K562 (cell line): Measurements from ENCODE around the gene VAPB. TPM values are rescaled to one million over a fixed set of nuclear protein-coding genes. Genes with fewer than 3 reads are reported as not detected.

ENCODE experiments used
- GABPB2 ChIP-seq: fragments of 250-450 bp; sonication (Bioruptor Pico); conservative IDR thresholded peaks from 2 replicates; pipeline ENCODE4 v1.5.1; 2021; ENCODE audit warnings: mild to moderate bottlenecking
- NONO ChIP-seq, 2 experiments: fragments of 200-400 bp in 1 of 2; fragments of 450-650 bp in 1 of 2; formaldehyde crosslinking in 1 of 2; IDR thresholded peaks; 2 replicates each; pipeline ENCODE4 v1.6.1; 2017; ENCODE audit warnings: low read depth in 2 of 2, mild to moderate bottlenecking in 2 of 2, moderate library complexity in 2 of 2, low read length in 1 of 2
- ZBTB1 ChIP-seq: sonication (generic); formaldehyde crosslinking; IDR thresholded peaks from 2 replicates; pipeline ENCODE4 v1.8.1; 2023; ENCODE audit warnings: missing genetic modification reagents, low read depth, mild to moderate bottlenecking, borderline replicate concordance
- ZNF444 ChIP-seq: fragments of 250-450 bp; sonication (Bioruptor Pico); IDR thresholded peaks from 2 replicates; pipeline ENCODE4 v1.4.0; 2020; ENCODE audit warnings: mild to moderate bottlenecking, moderate library complexity
- polyA plus RNA-seq, 8 experiments: library from polyadenylated mRNA; depleted of rRNA in 4 of 8; stranded (reverse) in 5 of 8; unstranded in 3 of 8; fragments of >200 nt; fragmentation: Nextera tagmentation in 2 of 8; fragmentation: Illumina TruSeq in 1 of 8; extraction: Ambion mirVana in 2 of 8; extraction: Trizol in 1 of 8; gene quantifications; 2 replicates each; pipeline versions ENCODE4 v1.2.1 to v1.2.3, GENCODE V29; 2011 to 2014; ENCODE audit warnings: inconsistent platforms in 1 of 8, missing spikeins in 1 of 8
- total RNA-seq, 7 experiments: library from RNA; depleted of rRNA in 6 of 7; stranded (reverse); fragments of >200 nt in 6 of 7; fragmentation: Illumina TruSeq in 2 of 7; extraction: Trizol in 2 of 7; gene quantifications; 2 replicates each; pipeline versions ENCODE4 v1.2.1 to v1.2.3, GENCODE V29; 2011 to 2021; ENCODE audit warnings: low replicate concordance in 1 of 7
- TF ChIP-seq, protein P1 (sequence below): fragments of 450-650 bp; IDR thresholded peaks from 2 replicates; pipeline ENCODE4 v1.6.1; 2016; ENCODE audit warnings: mild to moderate bottlenecking, moderate library complexity

VAPB gene
- total and polyA plus RNA-seq, 9 of the 15 experiments (the other 6 are each of a cell fraction or from before 2014, with no cell fraction given): 3.4 to 51.0 (median 27.9) TPM

GRCh38 chr20:58471193-58472164 is 82.5 kb downstream of the VAPB start (continued):
- TF ChIP-seq NONO (IDR thresholded peaks at IDR 0.05; ENCODE audit: low read depth in 2 of 2, low read length in 1 of 2) (no peak), ZNF444 (CRISPR knock-in tag) (no peak), GABPB2 (no peak), ZBTB1 (CRISPR knock-in tag) (no peak)
- TF ChIP-seq, protein P1, sequence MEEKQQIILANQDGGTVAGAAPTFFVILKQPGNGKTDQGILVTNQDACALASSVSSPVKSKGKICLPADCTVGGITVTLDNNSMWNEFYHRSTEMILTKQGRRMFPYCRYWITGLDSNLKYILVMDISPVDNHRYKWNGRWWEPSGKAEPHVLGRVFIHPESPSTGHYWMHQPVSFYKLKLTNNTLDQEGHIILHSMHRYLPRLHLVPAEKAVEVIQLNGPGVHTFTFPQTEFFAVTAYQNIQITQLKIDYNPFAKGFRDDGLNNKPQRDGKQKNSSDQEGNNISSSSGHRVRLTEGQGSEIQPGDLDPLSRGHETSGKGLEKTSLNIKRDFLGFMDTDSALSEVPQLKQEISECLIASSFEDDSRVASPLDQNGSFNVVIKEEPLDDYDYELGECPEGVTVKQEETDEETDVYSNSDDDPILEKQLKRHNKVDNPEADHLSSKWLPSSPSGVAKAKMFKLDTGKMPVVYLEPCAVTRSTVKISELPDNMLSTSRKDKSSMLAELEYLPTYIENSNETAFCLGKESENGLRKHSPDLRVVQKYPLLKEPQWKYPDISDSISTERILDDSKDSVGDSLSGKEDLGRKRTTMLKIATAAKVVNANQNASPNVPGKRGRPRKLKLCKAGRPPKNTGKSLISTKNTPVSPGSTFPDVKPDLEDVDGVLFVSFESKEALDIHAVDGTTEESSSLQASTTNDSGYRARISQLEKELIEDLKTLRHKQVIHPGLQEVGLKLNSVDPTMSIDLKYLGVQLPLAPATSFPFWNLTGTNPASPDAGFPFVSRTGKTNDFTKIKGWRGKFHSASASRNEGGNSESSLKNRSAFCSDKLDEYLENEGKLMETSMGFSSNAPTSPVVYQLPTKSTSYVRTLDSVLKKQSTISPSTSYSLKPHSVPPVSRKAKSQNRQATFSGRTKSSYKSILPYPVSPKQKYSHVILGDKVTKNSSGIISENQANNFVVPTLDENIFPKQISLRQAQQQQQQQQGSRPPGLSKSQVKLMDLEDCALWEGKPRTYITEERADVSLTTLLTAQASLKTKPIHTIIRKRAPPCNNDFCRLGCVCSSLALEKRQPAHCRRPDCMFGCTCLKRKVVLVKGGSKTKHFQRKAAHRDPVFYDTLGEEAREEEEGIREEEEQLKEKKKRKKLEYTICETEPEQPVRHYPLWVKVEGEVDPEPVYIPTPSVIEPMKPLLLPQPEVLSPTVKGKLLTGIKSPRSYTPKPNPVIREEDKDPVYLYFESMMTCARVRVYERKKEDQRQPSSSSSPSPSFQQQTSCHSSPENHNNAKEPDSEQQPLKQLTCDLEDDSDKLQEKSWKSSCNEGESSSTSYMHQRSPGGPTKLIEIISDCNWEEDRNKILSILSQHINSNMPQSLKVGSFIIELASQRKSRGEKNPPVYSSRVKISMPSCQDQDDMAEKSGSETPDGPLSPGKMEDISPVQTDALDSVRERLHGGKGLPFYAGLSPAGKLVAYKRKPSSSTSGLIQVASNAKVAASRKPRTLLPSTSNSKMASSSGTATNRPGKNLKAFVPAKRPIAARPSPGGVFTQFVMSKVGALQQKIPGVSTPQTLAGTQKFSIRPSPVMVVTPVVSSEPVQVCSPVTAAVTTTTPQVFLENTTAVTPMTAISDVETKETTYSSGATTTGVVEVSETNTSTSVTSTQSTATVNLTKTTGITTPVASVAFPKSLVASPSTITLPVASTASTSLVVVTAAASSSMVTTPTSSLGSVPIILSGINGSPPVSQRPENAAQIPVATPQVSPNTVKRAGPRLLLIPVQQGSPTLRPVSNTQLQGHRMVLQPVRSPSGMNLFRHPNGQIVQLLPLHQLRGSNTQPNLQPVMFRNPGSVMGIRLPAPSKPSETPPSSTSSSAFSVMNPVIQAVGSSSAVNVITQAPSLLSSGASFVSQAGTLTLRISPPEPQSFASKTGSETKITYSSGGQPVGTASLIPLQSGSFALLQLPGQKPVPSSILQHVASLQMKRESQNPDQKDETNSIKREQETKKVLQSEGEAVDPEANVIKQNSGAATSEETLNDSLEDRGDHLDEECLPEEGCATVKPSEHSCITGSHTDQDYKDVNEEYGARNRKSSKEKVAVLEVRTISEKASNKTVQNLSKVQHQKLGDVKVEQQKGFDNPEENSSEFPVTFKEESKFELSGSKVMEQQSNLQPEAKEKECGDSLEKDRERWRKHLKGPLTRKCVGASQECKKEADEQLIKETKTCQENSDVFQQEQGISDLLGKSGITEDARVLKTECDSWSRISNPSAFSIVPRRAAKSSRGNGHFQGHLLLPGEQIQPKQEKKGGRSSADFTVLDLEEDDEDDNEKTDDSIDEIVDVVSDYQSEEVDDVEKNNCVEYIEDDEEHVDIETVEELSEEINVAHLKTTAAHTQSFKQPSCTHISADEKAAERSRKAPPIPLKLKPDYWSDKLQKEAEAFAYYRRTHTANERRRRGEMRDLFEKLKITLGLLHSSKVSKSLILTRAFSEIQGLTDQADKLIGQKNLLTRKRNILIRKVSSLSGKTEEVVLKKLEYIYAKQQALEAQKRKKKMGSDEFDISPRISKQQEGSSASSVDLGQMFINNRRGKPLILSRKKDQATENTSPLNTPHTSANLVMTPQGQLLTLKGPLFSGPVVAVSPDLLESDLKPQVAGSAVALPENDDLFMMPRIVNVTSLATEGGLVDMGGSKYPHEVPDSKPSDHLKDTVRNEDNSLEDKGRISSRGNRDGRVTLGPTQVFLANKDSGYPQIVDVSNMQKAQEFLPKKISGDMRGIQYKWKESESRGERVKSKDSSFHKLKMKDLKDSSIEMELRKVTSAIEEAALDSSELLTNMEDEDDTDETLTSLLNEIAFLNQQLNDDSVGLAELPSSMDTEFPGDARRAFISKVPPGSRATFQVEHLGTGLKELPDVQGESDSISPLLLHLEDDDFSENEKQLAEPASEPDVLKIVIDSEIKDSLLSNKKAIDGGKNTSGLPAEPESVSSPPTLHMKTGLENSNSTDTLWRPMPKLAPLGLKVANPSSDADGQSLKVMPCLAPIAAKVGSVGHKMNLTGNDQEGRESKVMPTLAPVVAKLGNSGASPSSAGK: peak; percentile 28
- TF ChIP-seq, all 486 proteins: peak for 4
